PFSK-1 (cell line): ENCODE measurements around the gene RAB4A. TPM values are rescaled to one million over a fixed set of nuclear protein-coding genes. Genes with fewer than 3 reads are reported as not detected.

Source experiments
- FOXP2 ChIP-seq: optimal IDR thresholded peaks from 2 replicates; pipeline ENCODE3; 2011; ENCODE audit warnings: borderline replicate concordance, control low read depth, inconsistent platforms; ENCODE audit not compliant: insufficient read depth; ENCODE audit errors: extremely low read length, extremely low read depth
- POLR2AphosphoS5 ChIP-seq: IDR thresholded peaks from 2 replicates; pipeline ENCODE4 v1.6.1; 2012; ENCODE audit warnings: low read depth, mild to moderate bottlenecking, control low read depth, low read length, moderate library complexity
- SIN3A ChIP-seq: IDR thresholded peaks from 2 replicates; pipeline ENCODE4 v1.6.1; 2012; ENCODE audit warnings: mild to moderate bottlenecking, low read length, moderate library complexity, borderline replicate concordance; ENCODE audit not compliant: insufficient read depth
- TAF1 ChIP-seq: IDR thresholded peaks from 2 replicates; pipeline ENCODE4 v1.6.1; 2012; ENCODE audit warnings: low read length, control low read depth, borderline replicate concordance; ENCODE audit not compliant: insufficient read depth
- polyA plus RNA-seq: library from polyadenylated mRNA; unstranded; fragments of >200 nt; gene quantifications from one replicate; pipeline ENCODE4 v1.2.1, GENCODE V29; 2012; ENCODE audit warnings: low read depth, missing spikeins; ENCODE audit not compliant: insufficient read length
- TF ChIP-seq, protein P1 (sequence below), 2 experiments: IDR thresholded peaks; 2 replicates each; pipeline versions ENCODE4 v1.6.1 to v1.8.0; 2011 to 2012; ENCODE audit warnings: low read depth in 2 of 2, low read length in 2 of 2, control low read depth in 1 of 2, inconsistent platforms in 1 of 2, mild to moderate bottlenecking in 1 of 2, moderate library complexity in 1 of 2; ENCODE audit not compliant: insufficient read depth in 1 of 2

The RAB4A gene, protein sequence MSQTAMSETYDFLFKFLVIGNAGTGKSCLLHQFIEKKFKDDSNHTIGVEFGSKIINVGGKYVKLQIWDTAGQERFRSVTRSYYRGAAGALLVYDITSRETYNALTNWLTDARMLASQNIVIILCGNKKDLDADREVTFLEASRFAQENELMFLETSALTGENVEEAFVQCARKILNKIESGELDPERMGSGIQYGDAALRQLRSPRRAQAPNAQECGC
- polyA plus RNA-seq = 57.6 TPM

DNA sequence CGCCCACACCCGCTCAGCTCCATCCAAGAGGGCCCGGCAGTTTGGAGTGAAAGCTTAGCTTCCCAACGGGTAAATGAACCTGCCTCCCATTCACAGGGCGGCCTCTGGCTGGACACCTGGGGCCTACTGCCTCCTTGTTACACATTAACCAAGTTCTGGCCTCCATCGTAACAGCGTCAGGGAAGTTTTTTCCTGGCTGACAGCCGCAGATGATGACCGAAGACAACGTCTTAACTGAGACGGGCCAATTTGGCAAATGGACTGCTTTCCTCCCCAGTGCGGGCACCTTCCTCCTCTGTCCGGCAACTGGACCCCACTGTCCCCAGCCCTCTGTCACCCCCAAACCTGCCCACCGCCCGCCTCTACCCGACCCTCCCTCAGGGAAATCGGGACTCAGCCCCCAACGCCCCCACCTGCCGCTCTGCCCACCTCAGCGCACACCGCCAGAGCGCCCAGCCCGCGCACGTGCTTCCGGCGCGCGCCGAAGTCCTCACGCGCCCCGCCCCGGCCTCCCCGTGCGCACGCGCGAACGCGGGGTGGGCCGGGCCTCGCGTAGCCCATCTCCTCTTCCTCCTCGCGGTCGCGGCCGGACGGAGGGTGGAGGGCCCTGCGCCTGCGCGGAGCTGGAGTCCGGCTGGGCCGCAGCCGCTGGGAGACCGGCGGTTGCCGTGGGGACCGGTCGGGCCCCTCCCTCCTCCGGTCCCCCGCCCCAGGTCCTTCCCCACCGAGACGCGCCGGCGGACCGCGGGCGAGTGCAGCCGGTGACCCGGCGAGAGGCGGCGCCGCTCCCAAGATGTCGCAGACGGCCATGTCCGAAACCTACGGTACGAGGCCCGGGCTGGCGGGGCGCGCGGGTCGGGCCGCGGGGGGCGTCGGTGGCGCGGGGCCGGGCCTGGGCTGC is at the start of gene RAB4A:
RAB4A (plus strand) TSS at position 565 of the 901 bp plus-strand sequence; CDS start at position 794, 229 bp downstream.
- TF ChIP-seq, protein P1, sequence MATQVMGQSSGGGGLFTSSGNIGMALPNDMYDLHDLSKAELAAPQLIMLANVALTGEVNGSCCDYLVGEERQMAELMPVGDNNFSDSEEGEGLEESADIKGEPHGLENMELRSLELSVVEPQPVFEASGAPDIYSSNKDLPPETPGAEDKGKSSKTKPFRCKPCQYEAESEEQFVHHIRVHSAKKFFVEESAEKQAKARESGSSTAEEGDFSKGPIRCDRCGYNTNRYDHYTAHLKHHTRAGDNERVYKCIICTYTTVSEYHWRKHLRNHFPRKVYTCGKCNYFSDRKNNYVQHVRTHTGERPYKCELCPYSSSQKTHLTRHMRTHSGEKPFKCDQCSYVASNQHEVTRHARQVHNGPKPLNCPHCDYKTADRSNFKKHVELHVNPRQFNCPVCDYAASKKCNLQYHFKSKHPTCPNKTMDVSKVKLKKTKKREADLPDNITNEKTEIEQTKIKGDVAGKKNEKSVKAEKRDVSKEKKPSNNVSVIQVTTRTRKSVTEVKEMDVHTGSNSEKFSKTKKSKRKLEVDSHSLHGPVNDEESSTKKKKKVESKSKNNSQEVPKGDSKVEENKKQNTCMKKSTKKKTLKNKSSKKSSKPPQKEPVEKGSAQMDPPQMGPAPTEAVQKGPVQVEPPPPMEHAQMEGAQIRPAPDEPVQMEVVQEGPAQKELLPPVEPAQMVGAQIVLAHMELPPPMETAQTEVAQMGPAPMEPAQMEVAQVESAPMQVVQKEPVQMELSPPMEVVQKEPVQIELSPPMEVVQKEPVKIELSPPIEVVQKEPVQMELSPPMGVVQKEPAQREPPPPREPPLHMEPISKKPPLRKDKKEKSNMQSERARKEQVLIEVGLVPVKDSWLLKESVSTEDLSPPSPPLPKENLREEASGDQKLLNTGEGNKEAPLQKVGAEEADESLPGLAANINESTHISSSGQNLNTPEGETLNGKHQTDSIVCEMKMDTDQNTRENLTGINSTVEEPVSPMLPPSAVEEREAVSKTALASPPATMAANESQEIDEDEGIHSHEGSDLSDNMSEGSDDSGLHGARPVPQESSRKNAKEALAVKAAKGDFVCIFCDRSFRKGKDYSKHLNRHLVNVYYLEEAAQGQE (IDR thresholded peaks at IDR 0.05; ENCODE audit: insufficient read depth in 1 of 2, low read depth in 2 of 2, low read length in 2 of 2) = peak in 1 of 2 experiments; percentile 21; a peak in 1 of 4 replicates
- no peak for TF ChIP-seq SIN3A
- no peak for TF ChIP-seq FOXP2
- peak; percentile 66; the same call in 1 of the 2 replicates for TF ChIP-seq POLR2AphosphoS5
- 0 out of 2 replicates have a peak, but pooled peaks have one; percentile 52 for TF ChIP-seq TAF1

DNA sequence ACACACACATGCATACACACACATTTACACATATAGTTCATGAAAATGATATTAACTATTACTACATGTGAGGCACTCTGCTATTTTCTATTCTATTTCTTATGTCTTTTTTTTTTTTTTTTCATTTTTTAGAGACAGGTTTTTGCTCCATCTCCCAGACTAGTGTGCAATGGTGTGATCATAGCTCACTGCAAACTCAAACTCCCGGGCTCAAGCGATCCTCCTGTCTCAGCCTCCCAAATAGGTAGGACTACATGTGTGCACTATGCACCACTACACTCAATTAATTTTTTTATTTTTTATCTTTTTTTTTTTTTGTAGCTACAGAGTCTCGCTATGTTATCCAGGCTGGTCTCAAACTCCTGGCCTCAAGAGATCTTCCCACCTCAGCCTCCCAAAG is 48.8 kb upstream of the RAB4A start:
- TF ChIP-seq, protein P1 (IDR thresholded peaks at IDR 0.05; ENCODE audit: insufficient read depth in 1 of 2, low read depth in 2 of 2, low read length in 2 of 2) = no peak
- TF ChIP-seq TAF1 = no peak
- no peak for TF ChIP-seq FOXP2
- TF ChIP-seq SIN3A = no peak
- TF ChIP-seq POLR2AphosphoS5 = no peak

DNA sequence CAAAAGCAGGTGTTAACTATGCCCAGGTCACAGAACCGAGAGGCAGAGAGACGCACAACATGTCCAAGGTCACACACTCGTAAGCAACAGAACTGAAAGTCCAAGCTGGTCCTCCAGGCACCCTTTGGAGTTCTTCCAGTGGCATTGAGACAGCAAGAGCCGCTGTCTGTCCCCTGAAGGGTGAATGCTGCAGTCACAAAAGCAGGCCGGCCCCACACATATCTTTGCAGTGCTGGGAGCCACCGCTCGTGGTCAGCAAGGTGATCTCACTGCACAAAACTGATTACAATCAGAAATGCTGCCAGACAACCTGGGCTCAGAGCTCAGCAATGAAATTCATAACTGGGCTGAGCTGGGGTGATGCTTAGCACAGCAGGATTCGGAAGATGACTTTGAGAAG is 47.4 kb upstream of the RAB4A start:
- TF ChIP-seq FOXP2 (no peak), SIN3A (no peak), POLR2AphosphoS5 (no peak), TAF1 (no peak)
- TF ChIP-seq, protein P1 (IDR thresholded peaks at IDR 0.05; ENCODE audit: insufficient read depth in 1 of 2, low read depth in 2 of 2, low read length in 2 of 2) = no peak

DNA sequence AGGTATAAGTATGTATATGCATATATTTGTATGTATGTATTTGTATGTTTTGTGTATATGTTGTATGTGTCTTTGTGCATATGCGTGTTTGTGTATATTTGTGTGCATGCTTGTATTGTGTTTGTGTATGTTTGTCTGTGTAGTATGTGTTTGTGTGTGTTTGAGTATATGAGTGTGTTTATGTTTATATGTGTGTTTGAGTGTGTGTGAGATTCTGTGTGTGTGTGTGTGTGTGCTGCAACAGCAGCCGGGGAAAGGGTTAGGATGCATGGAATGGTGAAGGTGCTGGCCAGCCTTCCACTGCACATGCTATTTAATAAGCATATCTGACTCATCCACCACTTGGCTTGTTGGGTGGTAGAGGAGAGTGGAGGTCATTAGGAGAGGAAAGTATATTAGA is 46.6 kb upstream of the RAB4A start:
- TF ChIP-seq, protein P1 (IDR thresholded peaks at IDR 0.05; ENCODE audit: insufficient read depth in 1 of 2, low read depth in 2 of 2, low read length in 2 of 2) = no peak
- TF ChIP-seq SIN3A = no peak
- no peak for TF ChIP-seq TAF1
- TF ChIP-seq FOXP2 = no peak
- no peak for TF ChIP-seq POLR2AphosphoS5
